ENCODE results near the gene TBC1D20.

DNA sequence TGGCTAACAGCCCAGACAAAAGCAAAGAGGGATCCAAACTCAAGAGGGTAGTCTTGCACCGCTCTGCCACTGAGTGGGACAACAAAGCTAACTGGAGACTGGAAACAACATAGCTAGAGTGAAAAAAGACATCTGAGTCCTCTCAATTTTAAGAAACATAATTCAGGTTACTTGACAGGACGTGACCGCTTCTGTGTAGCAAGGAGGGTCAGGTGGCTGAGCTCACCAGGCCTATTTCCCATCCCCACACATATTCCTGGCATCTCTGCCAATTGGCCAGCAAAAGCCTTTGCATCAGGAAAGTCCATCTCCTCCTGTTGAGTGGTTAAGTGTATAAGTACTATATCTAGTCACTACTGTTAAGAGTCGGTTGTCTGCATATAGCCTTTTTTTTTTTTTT, 25.3 kb upstream of the TBC1D20 start:
- TF ChIP-seq EZH2phosphoT487 (IDR thresholded peaks at IDR 0.05; ENCODE audit: insufficient read depth, low read depth) (no peak), EZH2 (IDR thresholded peaks at IDR 0.05; ENCODE audit: insufficient read depth, poor library complexity, severe bottlenecking) (no peak)

Data from GM23248 (cell line).